ENCODE measurements around the gene DAAM1.
A peak's percentile ranks its signal among the peaks of the same experiment; 100 is the strongest.

The DAAM1 gene

DNA sequence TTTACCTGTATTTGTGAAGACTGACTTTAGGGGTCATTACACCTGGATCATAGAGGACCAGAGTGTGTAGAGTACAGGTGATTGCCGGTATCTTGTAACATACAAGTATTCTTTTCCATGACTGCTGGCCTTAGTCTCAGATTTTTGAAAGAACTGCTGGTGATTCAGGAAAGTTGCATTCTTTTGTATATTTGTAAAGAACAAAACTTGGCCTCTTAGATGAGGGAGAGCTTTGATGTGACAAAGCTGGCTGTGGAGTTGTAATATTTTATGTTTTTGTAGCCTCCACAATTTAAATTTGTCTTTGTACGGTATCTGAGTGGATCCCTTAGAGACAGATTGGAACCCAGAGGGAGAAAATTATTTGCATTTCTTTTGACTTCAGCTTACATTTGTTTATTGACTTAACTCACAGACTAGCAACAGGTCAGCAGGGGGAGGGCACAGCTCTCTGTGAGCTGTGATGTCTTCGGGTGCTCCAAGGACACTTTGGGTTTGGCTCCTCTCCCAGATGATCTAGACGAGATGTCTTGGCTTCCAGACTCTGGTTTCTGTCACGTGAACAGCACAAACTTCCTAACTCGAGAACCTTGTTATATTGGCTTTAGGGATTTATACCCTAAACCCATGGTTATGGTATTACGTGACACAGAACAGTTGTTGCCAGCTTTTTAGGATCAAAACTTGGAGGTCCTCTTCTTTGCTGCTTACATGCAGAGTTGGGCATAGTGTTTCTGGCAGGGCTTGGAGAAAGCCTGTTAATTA is 65.9 kb downstream of the DAAM1 start:
- FAIRE-seq (peak; percentile 30), DNase-seq (ENCODE audit: low spot score) (peak; percentile 68)

DNA sequence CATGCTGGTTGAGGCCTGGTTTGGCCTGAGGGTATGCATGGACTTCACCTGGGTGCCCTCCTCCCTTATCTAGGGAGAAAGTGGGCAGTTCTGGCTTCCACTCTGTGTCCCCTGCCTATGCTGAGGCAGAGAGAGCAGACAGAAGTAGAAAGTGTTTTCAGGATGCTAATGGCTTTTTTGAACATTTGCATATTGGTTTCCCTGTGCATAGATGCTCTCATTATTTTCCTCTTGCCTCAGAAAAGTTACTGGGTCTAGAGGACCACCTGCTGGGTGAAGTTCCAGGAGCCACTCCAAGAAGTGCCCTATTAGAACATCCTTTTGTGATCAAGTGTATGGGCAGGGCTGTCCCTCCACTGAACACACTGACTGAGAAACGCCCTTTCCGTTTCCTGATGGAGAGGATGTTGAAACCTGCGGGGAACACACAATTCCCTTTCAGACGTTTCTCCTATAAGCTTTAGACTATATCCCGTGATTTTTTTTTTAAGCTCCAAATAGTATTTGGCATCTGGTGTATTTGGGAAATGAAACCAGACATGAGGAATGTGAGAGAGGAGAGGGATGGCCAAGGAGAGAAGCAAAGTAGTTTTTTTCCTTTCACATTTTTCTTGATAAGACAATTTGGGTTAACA is 66.6 kb downstream of the DAAM1 start:
- DNase-seq (ENCODE audit: low spot score) (no peak), FAIRE-seq (no peak)

DNA sequence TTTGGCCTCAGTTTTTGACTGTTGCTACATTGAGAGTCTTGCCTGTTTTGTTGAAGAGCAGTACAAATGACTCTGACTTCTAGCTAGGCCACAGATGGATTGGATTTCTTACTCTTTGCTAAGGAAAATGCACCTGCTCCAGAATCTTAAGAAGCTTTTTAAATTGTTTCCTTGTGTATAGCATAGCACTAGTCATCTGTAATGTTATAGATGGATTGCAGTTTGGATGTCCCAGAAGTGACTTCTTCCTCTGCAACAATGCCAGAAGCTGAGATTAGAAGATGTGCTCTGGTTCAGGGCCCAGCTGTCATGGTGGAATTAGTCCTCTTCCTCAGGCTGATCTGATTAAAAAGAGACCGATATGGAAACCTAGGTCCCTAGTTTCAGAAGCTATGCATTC is 67.9 kb downstream of the DAAM1 start:
- FAIRE-seq (no peak), DNase-seq (ENCODE audit: low spot score) (no peak)

DNA sequence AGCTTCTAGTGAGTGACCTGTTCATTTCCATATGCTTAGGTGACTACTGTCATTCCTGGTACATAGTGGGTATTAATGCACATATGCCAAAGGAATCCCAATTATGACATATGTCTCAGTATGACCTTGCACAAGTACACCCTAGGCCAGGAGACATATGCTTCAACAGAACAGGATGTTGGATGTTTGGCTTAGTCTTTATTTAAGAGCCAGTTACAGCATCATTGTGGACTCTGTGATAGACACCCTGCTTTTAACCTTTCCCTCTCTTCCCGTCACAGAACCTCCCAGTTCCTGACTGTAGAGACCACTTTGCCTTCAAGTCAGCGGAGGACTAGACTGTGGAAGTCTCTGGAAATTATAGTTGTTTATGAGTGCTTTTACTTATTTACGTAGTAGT is 72.9 kb downstream of the DAAM1 start:
- DNase-seq (ENCODE audit: low spot score) (no peak), FAIRE-seq (peak; percentile 44)

DNA sequence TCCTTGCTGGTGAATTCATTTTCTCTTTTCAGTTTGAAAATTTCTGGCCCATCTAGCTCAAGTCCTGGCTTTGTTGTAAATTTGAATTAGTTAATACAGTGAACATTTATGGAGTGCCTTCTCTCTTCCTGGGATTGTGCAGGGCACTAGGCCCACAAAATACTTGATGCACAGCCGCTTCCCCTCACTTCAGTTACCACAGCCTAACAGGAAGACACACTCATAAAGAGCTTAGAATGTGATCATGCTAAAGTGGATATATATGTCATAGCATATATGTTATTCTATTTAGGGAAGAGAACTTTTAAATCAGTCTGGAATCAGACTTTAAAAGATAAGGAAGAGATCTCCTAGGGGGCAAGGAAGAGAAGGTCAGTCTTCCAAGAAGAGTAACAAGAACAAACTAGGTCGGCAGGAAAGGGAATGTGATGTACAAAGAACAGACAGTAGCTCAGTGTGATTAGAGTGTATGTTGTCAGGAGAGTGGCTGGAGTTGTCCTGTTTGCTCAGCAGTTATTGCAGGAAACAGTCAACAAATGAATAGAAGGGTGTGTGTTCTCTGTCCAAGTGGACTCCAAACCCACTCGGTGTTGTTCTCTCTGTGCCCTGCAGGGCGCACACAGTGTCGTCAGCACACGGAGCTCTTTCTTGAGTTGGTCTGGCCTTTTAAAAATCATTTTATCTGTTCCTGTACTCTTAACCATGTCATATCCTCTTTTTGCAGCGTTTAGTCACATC is 74.4 kb downstream of the DAAM1 start:
- DNase-seq (ENCODE audit: low spot score) (no peak), FAIRE-seq (no peak)

DNA sequence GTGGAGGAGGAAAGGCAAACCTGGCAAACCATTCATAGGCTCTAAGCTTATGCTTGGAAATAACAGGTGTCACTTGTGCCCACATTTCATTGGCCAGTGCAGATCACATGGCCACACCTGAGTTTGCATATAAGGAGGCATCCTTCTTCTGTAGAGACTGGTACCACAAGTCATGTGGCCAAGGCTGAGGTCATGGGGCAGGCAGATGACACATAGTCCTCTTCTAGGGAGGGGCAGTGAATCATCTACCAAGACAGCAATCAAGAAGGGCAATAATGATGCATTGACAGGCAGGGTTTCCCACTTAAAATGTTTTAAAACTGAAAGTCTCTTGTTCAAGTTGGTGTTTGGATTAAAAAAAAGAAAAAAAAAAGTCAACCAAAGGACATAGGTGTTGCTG is 77.3 kb downstream of the DAAM1 start:
- FAIRE-seq (peak; percentile 63), DNase-seq (ENCODE audit: low spot score) (peak; percentile 46)

DNA sequence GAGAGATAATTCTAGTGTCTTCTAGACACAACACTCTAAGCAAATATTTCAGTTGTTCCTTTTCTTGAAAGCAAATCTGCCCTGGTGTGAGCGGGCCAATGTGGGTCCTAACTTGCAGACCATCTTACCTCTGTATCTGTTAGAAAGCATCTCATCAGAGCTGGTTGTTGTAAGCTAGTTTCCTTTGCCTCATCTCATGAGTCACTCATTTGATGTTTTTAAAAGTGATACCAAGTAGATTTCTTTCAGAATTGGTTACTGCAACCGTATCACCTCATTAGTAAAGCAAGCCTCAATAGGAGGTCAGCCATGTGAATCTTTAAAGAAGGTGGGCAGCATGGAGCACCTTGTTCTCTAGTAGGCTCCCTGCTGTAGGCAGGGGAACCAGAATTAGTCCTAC is 78.6 kb downstream of the DAAM1 start:
- DNase-seq (ENCODE audit: low spot score): no peak
- FAIRE-seq: no peak

DNA sequence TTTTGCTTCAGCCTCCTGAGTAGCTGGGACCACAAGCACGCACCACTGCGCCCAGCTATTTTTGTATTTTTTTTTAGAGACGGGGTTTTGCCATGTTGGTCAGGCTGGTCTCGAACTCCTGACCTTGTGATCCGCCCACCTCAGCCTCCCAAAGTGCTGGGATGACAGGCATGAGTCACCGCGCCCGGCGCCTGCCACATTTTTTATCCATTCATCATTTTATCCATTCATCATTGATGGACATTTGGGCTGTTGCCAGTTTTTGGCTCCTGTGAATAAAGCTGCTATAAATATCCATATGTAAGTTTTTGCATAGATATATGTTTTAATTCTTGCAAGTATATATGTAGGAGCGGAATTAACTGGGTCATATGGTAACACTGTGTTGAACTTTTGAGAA is 79.5 kb downstream of the DAAM1 start:
- DNase-seq (ENCODE audit: low spot score): no peak
- FAIRE-seq: no peak

DNA sequence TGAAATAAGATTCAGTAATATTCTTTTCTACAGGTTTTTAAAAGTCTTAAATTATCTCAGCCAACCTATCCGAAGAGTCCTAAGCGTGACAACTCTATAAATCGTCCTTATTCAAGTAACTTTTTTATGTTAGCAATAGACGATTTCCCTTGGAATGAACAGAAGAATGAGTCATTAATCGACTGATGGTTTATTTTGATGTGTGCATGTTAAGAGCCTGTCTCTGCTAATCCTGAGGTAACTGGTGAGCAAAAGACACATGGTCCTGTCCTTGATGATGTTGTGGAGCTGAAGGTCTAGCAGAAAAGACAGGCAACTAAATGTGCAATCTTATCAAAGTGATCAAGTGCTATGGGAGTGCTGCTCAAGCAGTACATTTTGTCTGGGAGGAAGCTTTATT is 80.4 kb downstream of the DAAM1 start:
- no peak for FAIRE-seq
- DNase-seq (ENCODE audit: low spot score): no peak

DNA sequence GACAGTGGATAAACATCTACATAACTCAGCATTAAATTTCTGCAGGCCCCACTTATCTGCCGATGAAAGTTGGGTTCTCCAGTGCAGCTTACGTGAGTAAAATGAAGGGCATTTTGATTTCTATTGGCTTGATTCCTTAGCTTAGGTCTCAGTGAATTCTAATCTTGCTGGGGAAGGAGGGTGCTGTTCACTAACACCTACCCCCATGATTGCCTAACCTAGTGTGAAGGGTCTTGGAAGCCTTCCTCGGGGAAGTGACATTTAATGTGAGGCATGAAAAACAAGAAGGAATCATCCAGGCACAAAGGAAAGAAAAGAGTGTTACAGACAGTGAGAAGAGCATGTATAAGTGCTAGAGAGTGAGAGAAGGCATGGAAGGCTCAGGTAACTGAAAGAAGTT is 81.0 kb downstream of the DAAM1 start:
- DNase-seq (ENCODE audit: low spot score) (no peak), FAIRE-seq (peak; percentile 52)

DNA sequence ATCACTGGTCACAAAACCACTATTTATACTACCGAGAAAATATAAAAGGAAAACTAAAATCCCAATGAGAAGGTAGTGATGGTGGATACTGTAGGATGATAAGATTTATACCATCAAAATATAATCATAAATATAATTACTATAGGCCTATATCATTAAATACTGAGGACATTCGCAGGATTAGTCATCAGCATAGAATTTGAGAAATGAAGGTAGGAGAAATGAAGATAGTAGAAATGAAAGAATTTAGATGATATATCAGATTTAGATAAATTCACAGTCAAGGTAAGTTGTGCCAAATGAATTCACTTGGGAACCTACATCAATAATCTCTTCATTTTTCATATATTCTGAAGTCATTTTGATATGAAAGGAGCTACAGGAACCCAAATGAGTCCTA is 82.8 kb downstream of the DAAM1 start:
- FAIRE-seq (no peak), DNase-seq (ENCODE audit: low spot score) (no peak)

DNA sequence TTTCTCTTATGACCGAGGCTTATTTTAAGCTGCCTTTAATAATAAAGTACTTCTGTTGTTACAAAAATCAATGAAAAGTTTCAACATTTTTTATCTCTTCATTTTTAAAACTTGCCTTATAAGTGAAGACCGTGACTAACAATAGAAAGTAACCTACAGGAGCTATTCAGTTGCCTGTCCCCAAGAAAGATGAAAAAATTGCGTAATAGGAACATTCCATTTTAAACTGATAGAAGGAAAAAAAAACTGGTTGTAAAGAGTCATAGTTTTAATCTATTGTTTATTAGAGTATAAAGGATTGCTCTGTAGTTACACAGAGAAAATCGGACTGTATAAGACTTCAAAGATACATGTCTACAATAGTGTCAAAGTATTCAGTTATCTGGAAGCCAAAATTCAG is 83.3 kb downstream of the DAAM1 start:
- FAIRE-seq (no peak), DNase-seq (ENCODE audit: low spot score) (no peak)

DNA sequence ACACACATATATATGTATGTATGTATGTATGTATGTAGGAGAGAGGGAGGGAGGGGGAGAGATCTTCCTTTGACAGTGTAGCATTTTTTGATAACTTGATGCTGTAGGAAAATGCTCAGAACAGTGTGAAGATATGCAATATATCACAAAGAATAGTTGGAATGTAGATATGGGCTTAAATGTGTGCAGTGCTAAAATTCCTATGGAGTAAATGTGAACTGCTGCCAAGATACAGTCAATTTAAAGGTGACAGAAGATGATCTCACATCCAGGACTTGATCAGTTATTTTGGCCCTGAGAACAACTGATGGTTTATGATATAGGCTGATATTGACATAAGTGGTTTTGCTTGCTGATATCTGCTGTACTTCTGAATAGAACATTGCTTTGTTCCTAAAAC is 84.2 kb downstream of the DAAM1 start:
- peak; percentile 73 for FAIRE-seq
- DNase-seq (ENCODE audit: low spot score): no peak

DNA sequence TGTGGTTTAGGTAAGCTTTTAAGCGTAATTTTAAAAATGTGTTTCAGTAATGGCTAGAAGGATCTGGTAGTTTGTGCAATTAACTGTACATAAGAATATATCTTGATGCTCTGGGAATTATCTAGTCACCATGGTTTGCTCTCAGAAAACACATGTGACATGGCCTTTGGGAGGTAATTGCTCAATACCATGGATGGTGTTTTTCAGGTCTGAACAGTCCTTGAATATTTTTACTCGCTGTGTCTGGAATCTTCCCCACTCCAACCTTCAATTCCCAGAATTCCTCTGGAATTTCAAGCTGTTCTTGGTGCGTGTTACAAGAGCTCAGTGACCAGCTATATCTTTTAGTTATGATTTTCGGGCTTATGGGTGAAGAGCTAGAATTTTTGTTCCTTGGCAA is 85.3 kb downstream of the DAAM1 start:
- no peak for FAIRE-seq
- DNase-seq (ENCODE audit: low spot score): no peak

DNA sequence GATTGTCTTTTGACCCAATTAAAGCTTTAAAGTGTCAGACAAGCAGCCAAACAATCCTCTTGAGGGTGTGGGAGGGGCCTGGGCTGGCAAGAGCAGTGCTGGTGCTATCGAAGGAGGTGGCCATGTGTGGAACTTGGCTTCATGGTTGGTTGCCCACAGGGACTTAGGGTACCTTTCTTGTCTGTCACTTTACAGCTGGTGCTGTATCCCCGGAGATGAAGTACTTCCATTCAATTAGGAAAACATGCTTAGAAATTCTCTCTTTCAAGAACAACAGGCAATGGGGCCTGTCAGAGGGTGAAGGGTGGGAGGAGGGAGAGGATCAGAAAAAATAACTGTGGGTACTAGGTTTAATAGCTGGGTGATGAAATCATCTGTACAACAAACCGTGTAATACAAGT is 86.5 kb downstream of the DAAM1 start:
- DNase-seq (ENCODE audit: low spot score): peak; percentile 48
- FAIRE-seq: peak; percentile 93

DNA sequence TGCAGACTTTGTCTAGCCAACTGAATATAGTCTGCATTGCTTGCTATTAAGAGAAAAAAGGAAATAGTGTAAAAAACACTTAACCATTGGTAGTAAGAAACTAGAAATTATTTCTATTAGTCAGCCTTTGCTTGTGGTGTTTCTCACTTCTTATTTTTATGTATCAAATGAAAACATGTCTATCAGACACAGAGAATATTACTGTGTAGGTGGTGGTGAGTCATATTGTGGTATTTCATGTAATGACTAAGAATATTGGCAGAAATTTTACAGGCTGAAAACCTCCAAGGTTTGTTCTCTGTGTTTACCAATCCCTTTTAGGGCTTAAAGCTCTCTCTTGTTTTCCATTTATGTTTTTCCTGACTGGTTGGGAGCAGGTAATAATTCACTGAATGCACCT is 87.2 kb downstream of the DAAM1 start:
- FAIRE-seq (peak; percentile 74), DNase-seq (ENCODE audit: low spot score) (peak; percentile 71)

DNA sequence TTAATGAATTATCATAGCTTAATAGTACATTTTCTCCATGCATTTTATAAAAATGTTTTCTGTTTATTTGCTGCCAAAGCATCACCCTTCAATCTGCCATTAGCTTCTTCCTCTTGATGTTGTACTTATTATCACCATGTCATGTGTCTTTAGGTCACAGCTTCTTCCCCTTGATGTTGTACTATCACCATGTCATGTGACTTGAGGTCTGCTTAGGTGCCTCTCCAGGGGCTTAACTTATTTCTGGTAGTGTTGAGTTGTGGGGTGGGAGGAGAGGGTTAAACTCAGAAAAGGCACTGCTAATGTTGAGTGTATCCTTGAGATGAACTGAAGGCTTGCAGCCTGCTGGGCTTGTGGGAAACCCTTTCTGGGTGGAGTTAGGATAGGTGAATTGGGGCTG is 87.8 kb downstream of the DAAM1 start:
- no peak for DNase-seq (ENCODE audit: low spot score)
- FAIRE-seq: no peak

DNA sequence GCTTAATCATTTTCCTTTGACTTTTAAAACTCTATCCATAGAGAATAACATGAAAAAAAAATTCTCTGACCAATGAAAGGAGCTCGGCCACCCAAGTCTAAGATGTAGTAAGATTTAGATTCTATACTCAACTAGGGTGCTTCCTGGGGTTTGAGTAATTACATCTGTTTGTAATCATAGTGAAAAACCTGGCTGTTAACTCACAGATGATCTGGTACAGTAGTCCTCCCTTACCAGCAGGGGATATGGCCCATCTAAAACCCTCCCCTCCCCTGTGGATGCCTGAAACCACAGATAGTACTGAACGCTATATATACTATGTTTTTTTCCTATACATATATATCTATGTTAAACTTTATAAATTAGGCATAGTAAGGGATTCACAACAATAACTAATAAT is 89.2 kb downstream of the DAAM1 start:
- no peak for DNase-seq (ENCODE audit: low spot score)
- no peak for FAIRE-seq

DNA sequence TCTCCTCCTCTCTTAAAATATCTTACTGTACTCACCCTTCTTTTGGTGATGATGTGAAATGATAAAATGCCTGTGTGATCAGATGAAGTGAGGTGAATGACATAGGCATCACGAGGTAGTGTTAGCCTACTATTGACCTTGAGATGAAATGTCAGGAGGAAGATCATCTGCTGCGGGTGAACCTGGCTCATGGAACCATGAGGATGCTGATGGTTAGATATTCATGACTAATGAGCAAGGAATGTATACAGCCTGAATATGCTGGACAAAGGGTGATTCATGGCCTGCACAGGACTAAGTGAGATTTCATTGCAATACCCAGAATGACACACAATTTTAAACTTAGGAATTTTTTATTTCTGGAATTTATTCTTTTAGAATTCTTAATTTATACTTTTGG is 89.6 kb downstream of the DAAM1 start:
- peak; percentile 91 for DNase-seq (ENCODE audit: low spot score)
- FAIRE-seq: peak; percentile 100

DNA sequence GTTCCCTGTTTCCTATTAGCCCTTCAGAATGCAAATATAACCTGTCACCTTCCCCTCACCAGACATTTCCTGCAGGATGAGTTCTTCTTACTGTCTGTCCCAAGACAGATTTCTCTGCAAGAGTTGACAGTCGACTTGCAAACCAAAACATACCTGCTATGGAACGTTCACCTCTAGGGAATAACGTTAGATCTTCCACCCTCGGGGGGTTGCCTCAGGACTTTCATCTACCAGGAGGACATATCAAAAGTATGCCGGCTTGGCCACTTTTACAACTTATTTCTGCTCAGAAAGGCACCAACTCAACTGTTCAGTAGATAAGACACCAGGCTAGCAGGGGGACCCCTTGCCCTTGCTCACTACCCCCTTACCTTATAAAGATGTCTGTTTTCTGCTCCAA is 92.5 kb downstream of the DAAM1 start:
- DNase-seq (ENCODE audit: low spot score) (no peak), FAIRE-seq (peak; percentile 87)

DNA sequence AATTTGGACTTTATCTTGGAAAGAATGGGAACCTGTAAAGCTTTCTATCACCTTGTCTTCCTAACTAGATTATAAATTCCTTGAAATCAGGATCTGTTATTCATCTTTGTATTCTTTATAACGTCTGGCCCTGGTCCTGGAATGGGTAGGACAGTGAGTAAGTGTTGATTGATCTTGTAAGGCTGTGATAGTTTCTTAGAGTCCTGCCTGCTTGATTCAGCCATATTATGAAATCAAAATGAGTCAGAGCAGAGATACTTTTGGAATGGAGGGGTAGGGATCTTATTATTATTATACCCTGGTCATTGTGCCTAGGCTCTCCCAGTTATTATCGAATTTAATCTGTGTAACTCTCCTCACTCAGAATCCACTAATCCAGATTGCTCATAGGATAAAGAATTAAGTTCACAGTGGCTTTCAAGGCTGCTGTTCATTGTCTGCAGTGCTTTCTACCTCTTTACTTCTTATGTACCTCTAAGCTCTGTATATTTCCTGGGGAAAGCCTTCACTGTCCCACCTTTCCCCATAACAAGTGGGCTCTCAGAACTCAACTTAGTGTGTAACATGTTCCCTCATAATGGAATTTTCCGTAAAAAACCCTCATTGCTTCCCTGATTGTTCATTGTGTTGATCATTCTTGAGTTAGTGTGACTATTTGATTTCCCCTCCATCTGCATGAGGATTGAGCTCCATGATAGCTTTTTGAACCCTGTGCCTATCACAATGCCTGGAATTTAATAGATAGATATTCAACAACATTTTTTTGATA is 93.3 kb downstream of the DAAM1 start:
- no peak for FAIRE-seq
- DNase-seq (ENCODE audit: low spot score): no peak

DNA sequence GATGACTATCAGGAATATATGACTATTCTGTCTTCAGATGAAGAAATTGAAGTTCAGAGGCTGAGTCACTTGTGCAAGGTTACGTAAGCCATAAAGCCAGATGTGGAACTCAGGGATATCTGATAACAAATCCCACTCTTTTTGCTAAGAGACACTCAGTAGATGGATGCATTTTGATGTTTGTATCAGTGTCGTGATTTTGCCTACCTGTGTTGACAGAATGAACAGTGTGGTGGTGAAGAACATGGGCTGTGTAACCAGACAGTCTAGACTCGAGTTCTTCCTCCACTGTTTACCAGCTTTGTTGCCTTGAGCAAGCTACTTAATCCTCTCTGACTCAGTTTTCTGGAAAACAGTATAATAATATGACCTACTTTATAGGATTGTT is 93.9 kb downstream of the DAAM1 start:
- FAIRE-seq (peak; percentile 97), DNase-seq (ENCODE audit: low spot score) (no peak)

Measured in urothelium cell line (cell line).